Body of pancreas (tissue), 4 donors: ENCODE measurements around the gene MYH7B. TPM values are rescaled to one million over a fixed set of nuclear protein-coding genes. Genes with fewer than 3 reads are reported as not detected.
A peak's percentile ranks its signal among the peaks of the same experiment; 100 is the strongest.

Experiments
- ATAC-seq: fragments of 150-250 bp; one replicate; pipeline ENCODE4 v1.9.1; 2016
- DNase-seq, 4 donors: peaks; one replicate each; pipeline ENCODE4 v3.0.0-alpha.2; 2019
- H3K27ac ChIP-seq, 4 donors: fragments of 200-600 bp; sonication (generic); 1 replicate in 3 of 4; 2 replicates in 1 of 4; pipeline versions ENCODE4 v1.5.1 to v1.6.1; 2016 to 2019; ENCODE audit warnings: mild to moderate bottlenecking in 1 of 4, mixed read lengths in 1 of 4, moderate library complexity in 1 of 4
- H3K27me3 ChIP-seq, 2 donors: fragments of 200-600 bp; sonication (generic); one replicate each; pipeline ENCODE4 v1.6.0; 2016; ENCODE audit warnings: mild to moderate bottlenecking in 1 of 2
- H3K36me3 ChIP-seq, 2 donors: fragments of 200-600 bp; sonication (generic); replicated peaks in 1 of 2; 2 replicates each; pipeline ENCODE4 v1.5.1; 2016; ENCODE audit warnings: low read depth in 2 of 2; ENCODE audit not compliant: insufficient read depth in 1 of 2
- H3K4me1 ChIP-seq: fragments of 200-600 bp; sonication (generic); one replicate; pipeline ENCODE4 v1.6.0; 2016
- H3K4me3 ChIP-seq, 2 donors: fragments of 200-600 bp; sonication (generic); 1 replicate in 1 of 2; 2 replicates in 1 of 2; pipeline ENCODE4 v1.5.1; 2016 to 2019
- H3K9me3 ChIP-seq, 3 donors: fragments of 200-600 bp; sonication (generic); 1 replicate in 2 of 3; 2 replicates in 1 of 3; pipeline ENCODE4 v1.5.1; 2016
- POLR2A ChIP-seq, 3 donors: fragments of 450-650 bp; IDR thresholded peaks; one replicate each; pipeline ENCODE4 v1.6.1; 2016; ENCODE audit warnings: antibody characterized with exemption in 3 of 3, mild to moderate bottlenecking in 2 of 3
- WGBS, 2 donors: methylation state at CpG; one replicate each; pipeline ENCODE4 v1.1.5; 2017; 5-methylcytosine and 5-hydroxymethylcytosine counted together
- intact Hi-C: fragments of 100-400 bp; cut with DNase I; formaldehyde crosslinking; loops from one replicate; pipeline ENCODE4 v1.15.1; 2023
- total RNA-seq, 2 donors: library from RNA; depleted of rRNA; stranded (reverse); fragments of >200 nt; gene quantifications; one replicate each; pipeline ENCODE4 v1.1.0, GENCODE V29; 2016
- TF ChIP-seq, protein P1 (sequence below), 7 experiments: fragments of 450-650 bp in 4 of 7; fragments of 200-600 bp in 3 of 7; sonication (generic) in 3 of 7; IDR thresholded peaks; one replicate each; pipeline ENCODE4 v1.5.1; 2016 to 2019; ENCODE audit warnings: antibody characterized with exemption in 7 of 7

The MYH7B gene
- total RNA-seq, 2 donors from 2014 or later, result 0.52 to 1.3 TPM

DNA sequence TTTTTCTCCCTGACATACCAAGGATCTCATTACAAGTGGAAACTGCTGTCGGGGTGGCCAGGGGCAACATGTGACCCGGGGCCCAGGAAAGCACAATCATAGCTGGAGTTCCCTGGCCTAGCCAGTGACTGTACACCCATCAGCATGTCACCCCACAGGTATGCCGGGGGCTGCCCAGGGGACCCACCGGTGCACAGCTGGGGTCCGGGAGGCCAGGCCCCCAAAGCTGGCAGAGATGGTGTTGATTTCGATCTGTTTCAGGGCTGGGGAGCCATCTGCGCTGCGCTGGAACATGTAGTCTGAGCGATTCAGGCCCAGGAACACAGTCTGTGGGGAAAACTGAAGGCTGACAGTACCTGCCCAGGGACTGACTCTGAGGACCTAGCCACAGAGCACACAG lies 13.4 kb upstream of the MYH7B start:
- no peak overlapping the region for H3K4me3 ChIP-seq
- no peak for DNase-seq
- WGBS, 2 donors, result 91 to 97% methylated on average over 6 to 9 of the region's 9 CpGs
- H3K27me3 ChIP-seq, result no peaks in the 10 kb centered on the region
- no peak for ATAC-seq
- no peak overlapping the region for H3K27ac ChIP-seq
- intact Hi-C loops, result no loop called here
- peaks cover 10% of the 10 kb centered on the region for H3K4me1 ChIP-seq
- H3K36me3 ChIP-seq, result no peaks in the 10 kb centered on the region
- TF ChIP-seq, protein P1, sequence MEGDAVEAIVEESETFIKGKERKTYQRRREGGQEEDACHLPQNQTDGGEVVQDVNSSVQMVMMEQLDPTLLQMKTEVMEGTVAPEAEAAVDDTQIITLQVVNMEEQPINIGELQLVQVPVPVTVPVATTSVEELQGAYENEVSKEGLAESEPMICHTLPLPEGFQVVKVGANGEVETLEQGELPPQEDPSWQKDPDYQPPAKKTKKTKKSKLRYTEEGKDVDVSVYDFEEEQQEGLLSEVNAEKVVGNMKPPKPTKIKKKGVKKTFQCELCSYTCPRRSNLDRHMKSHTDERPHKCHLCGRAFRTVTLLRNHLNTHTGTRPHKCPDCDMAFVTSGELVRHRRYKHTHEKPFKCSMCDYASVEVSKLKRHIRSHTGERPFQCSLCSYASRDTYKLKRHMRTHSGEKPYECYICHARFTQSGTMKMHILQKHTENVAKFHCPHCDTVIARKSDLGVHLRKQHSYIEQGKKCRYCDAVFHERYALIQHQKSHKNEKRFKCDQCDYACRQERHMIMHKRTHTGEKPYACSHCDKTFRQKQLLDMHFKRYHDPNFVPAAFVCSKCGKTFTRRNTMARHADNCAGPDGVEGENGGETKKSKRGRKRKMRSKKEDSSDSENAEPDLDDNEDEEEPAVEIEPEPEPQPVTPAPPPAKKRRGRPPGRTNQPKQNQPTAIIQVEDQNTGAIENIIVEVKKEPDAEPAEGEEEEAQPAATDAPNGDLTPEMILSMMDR (IDR thresholded peaks at IDR 0.05), result no peak
- TF ChIP-seq POLR2A (IDR thresholded peaks at IDR 0.05), result no peak
- H3K9me3 ChIP-seq, result no peaks in the 10 kb centered on the region

DNA sequence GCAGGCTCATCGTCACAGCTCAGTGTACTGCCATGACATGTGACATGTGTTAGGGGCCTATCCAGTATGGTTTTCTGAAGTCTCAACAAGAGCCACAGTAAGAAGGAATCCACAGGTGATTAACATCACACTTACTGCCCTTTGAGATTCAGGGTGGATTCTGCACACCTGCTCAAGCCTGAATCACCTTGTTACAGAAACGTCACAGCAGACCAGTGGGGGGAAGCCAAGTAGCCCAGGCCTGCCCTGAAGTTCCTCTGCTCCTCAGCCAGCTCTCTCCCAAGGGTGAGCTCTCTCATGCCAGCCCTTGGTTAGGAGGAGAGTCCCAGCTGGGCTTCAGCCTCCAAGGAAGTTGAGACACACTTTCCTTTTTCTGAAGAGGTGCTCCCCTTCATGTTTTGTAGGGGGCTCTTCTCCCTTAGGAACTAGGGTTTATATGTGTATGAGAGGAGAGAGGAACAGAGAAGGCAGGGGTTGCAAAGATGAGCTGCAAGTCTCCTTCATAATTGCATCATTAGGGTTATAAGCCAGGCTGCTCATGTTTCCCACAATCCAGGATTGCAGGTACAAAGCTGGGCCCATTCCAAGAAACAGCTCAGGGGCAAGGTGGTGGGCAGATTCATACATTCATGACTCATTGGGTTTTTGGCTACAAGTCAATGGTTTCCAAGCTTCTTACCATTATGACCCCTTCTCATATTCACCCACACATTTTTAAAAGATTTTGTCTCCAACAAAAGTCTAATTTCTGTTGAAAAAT lies 11.7 kb upstream of the MYH7B start:
- Histone ChIP-seq H3K9me3 (no peaks in the 10 kb centered on the region), H3K36me3 (no peaks in the 10 kb centered on the region), H3K4me1 (peaks cover under 1% of the 10 kb centered on the region), H3K27ac (no peak overlapping the region), H3K4me3 (no peak overlapping the region), H3K27me3 (no peaks in the 10 kb centered on the region)
- TF ChIP-seq POLR2A (IDR thresholded peaks at IDR 0.05), result no peak
- TF ChIP-seq, protein P1 (IDR thresholded peaks at IDR 0.05), result no peak
- no peak for DNase-seq
- intact Hi-C loops, result no loop called here
- WGBS, 2 donors, result 85 to 93% methylated on average over 2 of the region's 2 CpGs
- no peak for ATAC-seq

DNA sequence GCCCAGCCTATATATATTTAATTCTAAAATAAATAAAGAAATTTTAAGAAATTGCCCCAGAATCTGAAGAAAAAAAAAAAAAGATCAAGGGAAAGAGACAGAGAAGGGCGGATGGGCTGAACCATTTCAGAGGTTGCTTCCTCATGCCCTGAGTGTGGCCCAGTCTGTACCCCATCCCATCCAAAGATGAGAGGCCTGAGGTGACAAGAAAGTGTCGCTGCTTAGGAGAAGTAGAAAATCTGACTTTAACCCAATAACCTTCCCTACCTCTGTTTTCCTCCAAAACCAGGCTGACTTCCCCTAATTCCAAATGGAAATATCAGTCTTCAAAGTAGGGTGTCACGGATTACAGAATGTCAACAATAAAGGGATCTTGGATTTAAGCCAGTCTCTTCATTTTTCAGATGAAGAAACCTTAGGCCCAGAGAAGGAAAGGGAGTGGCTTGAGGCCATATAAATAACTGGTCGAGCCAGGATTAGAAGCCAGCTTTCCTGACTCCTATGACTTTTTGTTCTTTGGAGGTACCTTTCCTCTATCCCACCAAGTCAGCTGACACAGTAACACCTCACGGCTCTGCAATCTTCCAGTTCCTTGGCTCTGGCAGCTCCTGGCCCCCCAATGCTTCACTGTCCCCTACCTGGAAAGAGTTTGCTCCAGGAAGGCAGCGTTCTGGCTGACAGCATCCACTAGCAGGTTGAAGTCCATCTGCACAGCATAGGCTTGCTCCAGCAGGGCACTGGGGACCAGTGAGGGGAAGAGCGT lies 10.2 kb upstream of the MYH7B start:
- H3K27me3 ChIP-seq, result no peaks in the 10 kb centered on the region
- no peaks in the 10 kb centered on the region for H3K9me3 ChIP-seq
- no peak overlapping the region for H3K27ac ChIP-seq

DNA sequence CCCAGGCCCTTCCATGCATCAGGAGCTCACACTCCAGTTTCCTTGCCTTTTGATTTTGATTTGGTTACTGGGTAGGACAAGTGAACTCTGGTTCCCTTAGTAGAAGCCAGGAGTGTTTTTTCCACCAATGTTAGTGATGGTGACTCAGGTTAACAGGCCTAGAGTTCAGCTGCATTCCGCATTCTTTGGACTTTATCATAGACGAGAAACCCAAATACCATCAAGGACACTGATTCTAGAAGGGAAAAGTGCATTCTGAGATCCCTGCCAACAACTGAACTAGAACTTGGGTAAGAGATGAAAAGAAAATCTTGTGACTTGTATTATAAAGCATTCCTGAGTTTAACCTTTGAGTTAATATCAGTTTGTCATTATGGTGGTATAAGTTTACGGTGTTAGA lies 9.0 kb upstream of the MYH7B start:
- Histone ChIP-seq H3K4me1 (no peaks in the 10 kb centered on the region), H3K4me3 (no peak overlapping the region), H3K9me3 (no peaks in the 10 kb centered on the region), H3K36me3 (no peaks in the 10 kb centered on the region), H3K27ac (peak overlapping the region in 1 of 4 donors; percentile 24), H3K27me3 (no peaks in the 10 kb centered on the region)
- intact Hi-C loops, result no loop called here
- ATAC-seq, result peak; percentile 27
- TF ChIP-seq POLR2A (IDR thresholded peaks at IDR 0.05), result no peak
- TF ChIP-seq, protein P1 (IDR thresholded peaks at IDR 0.05), result no peak
- WGBS, 2 donors, result 59 to 66% methylated on average over 3 of the region's 3 CpGs
- no peak for DNase-seq

More for the DNA sequence above, 10.2 kb upstream of the MYH7B start:
- TF ChIP-seq POLR2A (IDR thresholded peaks at IDR 0.05), result no peak
- TF ChIP-seq, protein P1 (IDR thresholded peaks at IDR 0.05), result no peak
- intact Hi-C loops, result no loop called here
- no peaks in the 10 kb centered on the region for H3K36me3 ChIP-seq
- H3K4me1 ChIP-seq, result no peaks in the 10 kb centered on the region
- ATAC-seq (no peak), DNase-seq (no peak)
- 81 to 84% methylated on average over 7 of the region's 7 CpGs for WGBS, 2 donors
- H3K4me3 ChIP-seq, result no peak overlapping the region
